Mucosa of rectum (tissue), 2 donors: ENCODE data around the gene COG7.
A peak's percentile ranks its signal among the peaks of the same experiment; 100 is the strongest.
"Not testable (repeated sequence)": the region's sequence is repeated elsewhere in the genome, so short reads cannot be mapped to it uniquely, and the experiment has no call there.

ENCODE experiments used
- H3K27ac ChIP-seq, 2 donors: one replicate each; pipeline ENCODE4 v1.7.0; 2013; ENCODE audit warnings: inconsistent platforms in 2 of 2, low read depth in 2 of 2, low read length in 2 of 2
- H3K27me3 ChIP-seq, 2 donors: one replicate each; pipeline ENCODE4 v1.7.0; 2013; ENCODE audit warnings: low read length in 2 of 2; ENCODE audit not compliant: control insufficient read depth in 2 of 2, insufficient read depth in 2 of 2
- H3K36me3 ChIP-seq, 2 donors: one replicate each; pipeline ENCODE4 v1.7.0; 2013; ENCODE audit warnings: low read length in 2 of 2; ENCODE audit not compliant: control insufficient read depth in 2 of 2, insufficient read depth in 2 of 2
- H3K4me1 ChIP-seq, 2 donors: one replicate each; pipeline ENCODE4 v1.7.0; 2013; ENCODE audit warnings: low read length in 2 of 2, mild to moderate bottlenecking in 1 of 2; ENCODE audit not compliant: control insufficient read depth in 2 of 2, insufficient read depth in 2 of 2
- H3K4me3 ChIP-seq, 2 donors: one replicate each; pipeline ENCODE4 v1.7.0; 2013; ENCODE audit warnings: low read length in 2 of 2
- H3K9ac ChIP-seq, 2 donors: one replicate each; pipeline ENCODE4 v1.7.0; 2013; ENCODE audit warnings: low read length in 2 of 2, low read depth in 1 of 2, mild to moderate bottlenecking in 1 of 2
- H3K9me3 ChIP-seq, 2 donors: one replicate each; pipeline ENCODE4 v1.7.0; 2013; ENCODE audit warnings: low read length in 2 of 2; ENCODE audit not compliant: control insufficient read depth in 2 of 2
- donor health status: healthy.
- donor health status: Normal muscosa, but diverticular disease.

Gene COG7

DNA sequence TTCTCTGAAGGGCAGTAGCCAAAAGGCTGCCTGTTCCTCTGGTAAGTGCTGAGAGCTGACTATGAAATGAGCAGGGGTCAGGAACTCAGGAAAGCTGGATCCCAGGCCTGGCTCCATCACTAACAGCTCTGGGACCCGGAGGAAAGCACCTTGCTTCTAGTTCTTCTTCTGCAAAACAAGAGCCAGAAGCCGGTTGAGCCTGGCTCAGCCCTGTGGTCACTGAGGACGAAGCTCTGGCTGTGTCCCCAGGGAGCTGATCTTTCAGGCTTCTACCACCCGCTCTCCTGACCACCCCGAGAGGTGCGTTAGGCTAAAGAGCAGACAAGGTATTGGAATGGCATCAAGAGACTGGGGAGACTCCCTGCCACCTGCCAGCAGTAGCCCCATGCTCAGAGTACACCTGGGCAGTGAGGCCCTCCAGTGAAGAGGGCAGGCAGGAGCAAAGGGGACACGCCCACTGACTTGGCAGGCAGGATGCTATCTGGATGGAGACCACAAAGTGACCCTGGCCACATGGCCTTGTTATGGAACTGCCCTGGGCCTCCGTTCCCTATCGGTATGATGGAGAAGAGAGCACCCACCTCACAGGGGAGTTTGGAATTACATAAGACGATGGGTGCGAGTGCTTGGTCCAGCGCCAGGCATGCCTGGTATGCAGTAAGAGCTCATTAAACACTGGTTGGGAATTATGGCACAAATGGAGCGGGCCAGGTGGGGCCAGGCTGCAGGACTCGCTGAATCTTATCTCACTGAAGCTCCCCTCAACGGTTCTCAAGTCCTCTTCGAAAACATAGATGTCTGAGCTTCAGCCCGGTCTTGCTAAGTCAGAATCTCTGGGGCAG, 61.4 kb downstream of the COG7 start:
- Histone ChIP-seq H3K9ac (no peak overlapping the region), H3K36me3 (peaks cover 32 to 50% of the 10 kb centered on the region in 2 donors), H3K27me3 (no peaks in the 10 kb centered on the region), H3K9me3 (no peaks in the 10 kb centered on the region), H3K4me1 (peaks cover 0 to 12% of the 10 kb centered on the region in 2 donors), H3K27ac (peak overlapping the region in 1 of 2 donors; percentile 12), H3K4me3 (no peak overlapping the region)

- Histone ChIP-seq H3K36me3 (peaks cover 23 to 41% of the 10 kb centered on the region in 2 donors), H3K4me1 (peaks cover 0 to 12% of the 10 kb centered on the region in 2 donors)
- H3K27me3 ChIP-seq, H3K4me3 ChIP-seq, H3K9me3 ChIP-seq, H3K9ac ChIP-seq, H3K27ac ChIP-seq: not testable (repeated sequence)
Measured at GRCh38 chr16:23389936-23390335, 63.1 kb downstream of the COG7 start.

GRCh38 chr16:23389201-23389600, 63.8 kb downstream of the COG7 start:
- Histone ChIP-seq H3K4me1 (peaks cover 0 to 12% of the 10 kb centered on the region in 2 donors), H3K27ac (no peak overlapping the region), H3K27me3 (no peaks in the 10 kb centered on the region), H3K4me3 (no peak overlapping the region), H3K9ac (no peak overlapping the region), H3K36me3 (peaks cover 23 to 41% of the 10 kb centered on the region in 2 donors), H3K9me3 (no peaks in the 10 kb centered on the region)

DNA sequence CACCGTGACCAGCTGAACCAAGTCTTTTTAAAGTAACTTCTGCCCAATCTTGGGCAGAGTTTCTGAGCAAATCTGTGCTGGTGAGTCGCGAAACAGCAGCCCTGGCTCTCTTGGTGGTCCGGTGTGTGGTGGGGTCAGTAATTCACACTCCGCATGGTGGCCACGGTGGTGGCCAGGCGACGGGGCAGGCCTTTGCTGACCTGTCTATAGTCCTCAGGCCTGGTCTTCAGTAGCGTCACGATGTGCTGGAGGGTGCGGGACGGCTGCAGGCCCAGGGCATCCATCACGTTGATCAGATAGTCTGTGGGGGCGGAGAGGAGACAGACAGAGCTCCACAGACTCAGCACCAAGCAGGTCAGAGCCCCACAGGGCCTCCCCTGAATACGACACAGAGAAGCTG, 64.2 kb downstream of the COG7 start:
- no peaks in the 10 kb centered on the region for H3K9me3 ChIP-seq
- peaks cover 0 to 11% of the 10 kb centered on the region in 2 donors for H3K4me1 ChIP-seq
- H3K27ac ChIP-seq = no peak overlapping the region
- no peak overlapping the region for H3K4me3 ChIP-seq
- peaks cover 23 to 41% of the 10 kb centered on the region in 2 donors for H3K36me3 ChIP-seq
- H3K9ac ChIP-seq = no peak overlapping the region
- H3K27me3 ChIP-seq = no peaks in the 10 kb centered on the region

- no peak overlapping the region for H3K4me3 ChIP-seq
- peaks cover 20 to 37% of the 10 kb centered on the region in 2 donors for H3K36me3 ChIP-seq
- H3K9me3 ChIP-seq = no peaks in the 10 kb centered on the region
- H3K27me3 ChIP-seq = no peaks in the 10 kb centered on the region
- H3K4me1 ChIP-seq = peaks cover 0 to 8% of the 10 kb centered on the region in 2 donors
- H3K27ac ChIP-seq = no peak overlapping the region
- no peak overlapping the region for H3K9ac ChIP-seq
Measured at GRCh38 chr16:23387666-23388065, 65.3 kb downstream of the COG7 start.

DNA sequence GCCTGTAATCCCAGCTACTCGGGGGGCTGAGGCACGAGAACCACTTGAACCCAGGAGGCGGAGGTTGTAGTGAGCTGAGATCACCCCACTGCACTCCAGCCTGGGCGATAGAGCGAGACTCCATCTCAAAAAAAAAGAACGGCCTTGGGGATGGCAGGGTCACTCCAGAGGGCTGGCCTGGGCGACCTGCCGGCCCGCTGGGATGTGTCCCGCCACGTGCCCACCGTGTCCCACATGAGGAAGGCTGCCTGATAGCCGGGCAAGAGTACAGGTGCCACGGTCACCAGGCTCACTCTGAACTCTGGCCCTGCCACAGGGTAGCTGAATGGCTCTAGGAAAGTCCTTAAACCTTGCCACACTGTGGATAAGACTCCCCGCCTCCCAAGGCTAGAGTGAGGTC, 67.5 kb downstream of the COG7 start:
- Histone ChIP-seq H3K9me3 (no peaks in the 10 kb centered on the region), H3K4me3 (no peak overlapping the region), H3K27ac (no peak overlapping the region), H3K4me1 (no peaks in the 10 kb centered on the region), H3K27me3 (no peaks in the 10 kb centered on the region), H3K36me3 (peaks cover 6 to 18% of the 10 kb centered on the region in 2 donors), H3K9ac (no peak overlapping the region)

DNA sequence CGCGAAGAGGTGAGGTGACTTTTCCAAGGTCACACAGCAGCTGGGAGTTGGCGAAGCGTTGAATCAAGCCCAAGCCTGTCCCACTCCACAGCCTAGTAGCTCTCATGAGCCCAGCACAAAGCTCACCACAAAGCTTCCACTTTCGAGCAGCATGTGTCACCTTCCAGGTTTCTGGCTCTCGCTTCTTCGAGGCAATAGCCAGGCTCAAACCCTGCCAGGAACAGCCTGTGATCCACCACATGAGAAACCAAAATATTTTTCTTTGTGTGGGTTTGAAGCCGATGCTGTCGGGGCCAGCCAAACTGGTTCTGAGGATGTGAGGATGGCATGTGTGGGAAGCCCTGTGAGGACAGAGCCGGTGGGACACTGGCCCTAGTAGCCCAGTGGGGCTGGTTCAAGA, 68.1 kb downstream of the COG7 start:
- Histone ChIP-seq H3K36me3 (peaks cover 6 to 17% of the 10 kb centered on the region in 2 donors), H3K4me1 (no peaks in the 10 kb centered on the region), H3K9ac (no peak overlapping the region), H3K9me3 (no peaks in the 10 kb centered on the region), H3K4me3 (no peak overlapping the region), H3K27ac (no peak overlapping the region), H3K27me3 (no peaks in the 10 kb centered on the region)

DNA sequence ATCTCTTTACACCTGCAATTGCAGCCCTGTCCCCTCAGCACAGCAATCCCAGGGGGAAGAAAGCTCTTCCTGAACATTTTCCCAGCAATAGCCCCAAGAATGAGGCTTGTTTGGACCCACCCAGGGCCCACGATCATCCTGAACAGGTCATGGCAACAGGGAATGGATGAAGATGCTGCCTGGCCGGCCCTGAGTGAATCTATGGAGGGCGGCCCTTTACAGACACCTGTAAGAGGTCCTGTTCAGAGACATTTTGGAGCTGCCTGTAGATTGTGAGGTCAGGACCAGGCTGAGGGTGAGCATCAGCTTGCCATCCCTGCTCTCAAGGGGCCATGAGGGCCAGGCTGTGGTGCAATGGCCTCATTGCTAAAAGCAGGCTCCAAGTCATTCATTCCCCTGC, 69.1 kb downstream of the COG7 start:
- Histone ChIP-seq H3K4me1 (no peaks in the 10 kb centered on the region), H3K4me3 (no peak overlapping the region), H3K9me3 (no peaks in the 10 kb centered on the region), H3K27ac (no peak overlapping the region), H3K9ac (no peak overlapping the region), H3K27me3 (no peaks in the 10 kb centered on the region), H3K36me3 (peaks cover 3 to 7% of the 10 kb centered on the region in 2 donors)

GRCh38 chr16:23382279-23382678, 70.7 kb downstream of the COG7 start:
- Histone ChIP-seq H3K36me3 (no peaks in the 10 kb centered on the region), H3K4me3 (no peak overlapping the region), H3K9me3 (no peaks in the 10 kb centered on the region), H3K27ac (no peak overlapping the region), H3K9ac (no peak overlapping the region), H3K27me3 (no peaks in the 10 kb centered on the region), H3K4me1 (no peaks in the 10 kb centered on the region)

DNA sequence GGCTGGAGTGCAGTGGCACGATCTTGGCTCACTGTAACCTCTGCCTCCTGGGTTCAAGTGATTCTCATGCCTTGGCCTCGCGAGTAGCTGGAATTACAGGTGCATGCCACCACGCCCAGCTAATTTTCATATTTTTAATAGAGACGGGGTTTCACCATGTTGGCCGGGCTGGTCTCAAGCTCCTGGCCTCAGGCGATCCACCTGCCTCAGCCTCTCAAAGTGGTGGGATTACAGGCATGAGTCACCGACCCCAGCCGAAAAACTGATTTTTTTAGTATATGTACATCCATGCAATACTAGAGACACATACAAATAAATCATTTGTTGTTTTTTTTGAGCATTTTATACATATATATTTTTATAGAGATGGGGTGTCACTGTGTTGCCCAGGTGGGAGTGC, 71.3 kb downstream of the COG7 start:
- H3K4me1 ChIP-seq, H3K4me3 ChIP-seq, H3K27ac ChIP-seq, H3K36me3 ChIP-seq, H3K9ac ChIP-seq, H3K9me3 ChIP-seq, H3K27me3 ChIP-seq: not testable (repeated sequence)
